Measurements from ENCODE around the gene TCEANC2.

DNA sequence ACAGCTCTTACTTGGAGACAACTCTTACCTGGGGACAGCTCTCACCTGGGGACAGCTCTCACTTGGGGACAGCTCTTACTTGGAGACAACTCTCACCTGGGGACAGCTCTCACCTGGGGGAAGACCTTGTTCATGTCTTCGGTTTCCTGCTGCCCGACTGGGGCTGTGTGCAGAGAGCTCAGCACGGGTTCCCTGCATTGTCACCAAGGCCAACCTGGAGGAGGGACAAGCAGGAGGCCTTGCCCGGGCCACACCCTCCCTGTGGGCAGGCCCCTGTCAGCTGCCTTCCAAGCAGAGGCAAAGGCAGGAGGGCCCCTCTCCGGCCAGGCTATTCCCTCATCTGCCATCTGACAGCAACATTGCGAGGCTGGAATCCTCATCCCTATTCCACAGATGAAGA, 35.4 kb upstream of the TCEANC2 start, which contains the start of gene LDLRAD1:
- TF ChIP-seq MXI1 (IDR thresholded peaks at IDR 0.05; ENCODE audit: borderline replicate concordance, low read depth, low read length) (no peak), MAZ (IDR thresholded peaks at IDR 0.05; ENCODE audit: borderline replicate concordance, low read depth, low read length) (no peak), POLR2A (IDR thresholded peaks at IDR 0.05; ENCODE audit: low read depth, low read length) (no peak), RFX5 (IDR thresholded peaks at IDR 0.05; ENCODE audit: low read depth, low read length) (no peak), CHD1 (IDR thresholded peaks at IDR 0.05; ENCODE audit: low read depth, low read length) (no peak), BHLHE40 (IDR thresholded peaks at IDR 0.05; ENCODE audit: low read depth, low read length) (no peak), SMC3 (IDR thresholded peaks at IDR 0.05; ENCODE audit: low read depth, low read length) (no peak), MAFK (IDR thresholded peaks at IDR 0.05; ENCODE audit: low read depth, low read length) (no peak)
- TF ChIP-seq, protein P1, sequence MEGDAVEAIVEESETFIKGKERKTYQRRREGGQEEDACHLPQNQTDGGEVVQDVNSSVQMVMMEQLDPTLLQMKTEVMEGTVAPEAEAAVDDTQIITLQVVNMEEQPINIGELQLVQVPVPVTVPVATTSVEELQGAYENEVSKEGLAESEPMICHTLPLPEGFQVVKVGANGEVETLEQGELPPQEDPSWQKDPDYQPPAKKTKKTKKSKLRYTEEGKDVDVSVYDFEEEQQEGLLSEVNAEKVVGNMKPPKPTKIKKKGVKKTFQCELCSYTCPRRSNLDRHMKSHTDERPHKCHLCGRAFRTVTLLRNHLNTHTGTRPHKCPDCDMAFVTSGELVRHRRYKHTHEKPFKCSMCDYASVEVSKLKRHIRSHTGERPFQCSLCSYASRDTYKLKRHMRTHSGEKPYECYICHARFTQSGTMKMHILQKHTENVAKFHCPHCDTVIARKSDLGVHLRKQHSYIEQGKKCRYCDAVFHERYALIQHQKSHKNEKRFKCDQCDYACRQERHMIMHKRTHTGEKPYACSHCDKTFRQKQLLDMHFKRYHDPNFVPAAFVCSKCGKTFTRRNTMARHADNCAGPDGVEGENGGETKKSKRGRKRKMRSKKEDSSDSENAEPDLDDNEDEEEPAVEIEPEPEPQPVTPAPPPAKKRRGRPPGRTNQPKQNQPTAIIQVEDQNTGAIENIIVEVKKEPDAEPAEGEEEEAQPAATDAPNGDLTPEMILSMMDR (conservative IDR thresholded peaks at IDR 0.05; ENCODE audit: low read depth, low read length) = no peak
